ENCODE results near the gene MAP1A.

The MAP1A gene

DNA sequence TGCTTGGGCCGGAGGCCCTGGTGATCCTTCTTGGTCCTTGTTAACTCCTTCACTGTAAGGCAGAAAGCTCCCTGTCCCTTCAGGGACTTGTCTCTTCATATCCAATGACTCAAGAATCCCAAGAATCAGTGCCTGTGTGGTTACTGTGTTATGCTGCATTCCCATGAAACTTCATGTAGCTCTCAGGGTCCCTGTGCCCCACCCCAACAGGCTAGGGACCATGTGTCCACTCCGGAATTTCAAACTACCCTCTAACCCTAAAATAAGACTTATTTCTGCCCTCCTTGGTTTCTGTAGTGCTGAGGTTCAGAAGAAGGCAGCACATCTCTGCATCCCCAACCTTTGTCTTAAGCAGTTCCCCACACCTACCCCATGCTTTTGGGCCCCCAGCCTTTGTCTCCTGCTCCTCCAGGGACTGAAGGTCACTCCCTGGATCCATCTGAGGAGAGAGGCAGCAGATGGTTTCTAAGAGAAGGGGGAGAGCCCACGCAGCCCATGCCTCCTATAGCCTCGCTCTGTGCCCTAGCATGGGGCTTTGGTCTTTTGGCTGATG, 531 bp upstream of the MAP1A start:
- no peak overlapping the region for H3K4me3 ChIP-seq (ENCODE audit: low read depth, low read length)

DNA sequence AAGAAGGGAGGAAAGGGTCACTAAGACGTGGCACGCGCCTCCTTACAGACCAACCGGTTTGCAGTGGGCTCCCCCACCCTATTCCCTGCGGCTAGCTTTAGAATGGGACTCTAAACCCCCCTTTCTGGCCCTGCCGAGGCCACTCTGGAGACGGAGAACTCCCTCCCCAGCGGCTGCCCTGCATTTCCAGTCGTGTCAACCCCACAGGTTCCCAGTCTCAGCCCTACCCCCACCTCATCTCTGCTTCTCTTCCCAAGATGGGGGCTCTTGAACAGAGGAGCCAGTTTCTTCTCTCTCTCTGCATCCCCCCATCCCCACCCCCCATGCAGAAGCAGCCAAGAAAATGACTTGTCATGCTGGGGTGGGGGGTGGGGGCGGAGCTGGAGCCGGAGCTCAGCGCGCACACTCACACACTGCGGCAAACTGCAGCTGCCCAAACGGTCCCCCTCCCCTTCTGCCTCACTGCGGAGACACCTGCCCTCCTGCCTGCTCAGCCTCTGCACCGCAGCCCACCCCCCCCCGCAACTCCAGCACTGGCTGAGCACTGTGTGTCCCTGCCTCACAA, 871 bp downstream of the MAP1A start:
- TF ChIP-seq, protein P1, sequence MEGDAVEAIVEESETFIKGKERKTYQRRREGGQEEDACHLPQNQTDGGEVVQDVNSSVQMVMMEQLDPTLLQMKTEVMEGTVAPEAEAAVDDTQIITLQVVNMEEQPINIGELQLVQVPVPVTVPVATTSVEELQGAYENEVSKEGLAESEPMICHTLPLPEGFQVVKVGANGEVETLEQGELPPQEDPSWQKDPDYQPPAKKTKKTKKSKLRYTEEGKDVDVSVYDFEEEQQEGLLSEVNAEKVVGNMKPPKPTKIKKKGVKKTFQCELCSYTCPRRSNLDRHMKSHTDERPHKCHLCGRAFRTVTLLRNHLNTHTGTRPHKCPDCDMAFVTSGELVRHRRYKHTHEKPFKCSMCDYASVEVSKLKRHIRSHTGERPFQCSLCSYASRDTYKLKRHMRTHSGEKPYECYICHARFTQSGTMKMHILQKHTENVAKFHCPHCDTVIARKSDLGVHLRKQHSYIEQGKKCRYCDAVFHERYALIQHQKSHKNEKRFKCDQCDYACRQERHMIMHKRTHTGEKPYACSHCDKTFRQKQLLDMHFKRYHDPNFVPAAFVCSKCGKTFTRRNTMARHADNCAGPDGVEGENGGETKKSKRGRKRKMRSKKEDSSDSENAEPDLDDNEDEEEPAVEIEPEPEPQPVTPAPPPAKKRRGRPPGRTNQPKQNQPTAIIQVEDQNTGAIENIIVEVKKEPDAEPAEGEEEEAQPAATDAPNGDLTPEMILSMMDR (IDR thresholded peaks at IDR 0.05; ENCODE audit: borderline replicate concordance, insufficient read depth, low read depth, low read length) = no peak
- no peak overlapping the region for H3K4me3 ChIP-seq (ENCODE audit: low read depth, low read length)

More for the DNA sequence above, 531 bp upstream of the MAP1A start:
- TF ChIP-seq, protein P1 (IDR thresholded peaks at IDR 0.05; ENCODE audit: borderline replicate concordance, insufficient read depth, low read depth, low read length) = no peak

DNA sequence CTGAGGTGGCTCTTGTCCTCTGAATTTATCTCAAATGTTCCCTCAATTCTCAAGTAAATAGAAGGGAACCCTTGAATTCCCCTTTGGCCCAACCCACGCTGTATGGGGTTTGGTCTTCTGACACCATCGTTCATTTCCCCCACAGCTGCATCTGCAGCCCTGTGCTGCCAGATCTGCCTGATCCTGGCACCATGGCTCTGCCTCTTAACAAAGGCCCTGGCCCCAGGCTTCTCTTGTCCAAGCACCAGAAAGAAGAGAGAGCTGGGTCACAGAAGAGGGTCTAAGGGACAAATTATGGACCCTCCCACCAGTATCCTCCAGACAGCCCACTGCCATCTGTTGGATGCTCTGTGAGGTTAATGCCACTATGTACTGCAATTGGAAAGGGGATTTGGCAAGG, 1.8 kb downstream of the MAP1A start:
- H3K4me3 ChIP-seq (ENCODE audit: low read depth, low read length) = no peak overlapping the region
- TF ChIP-seq, protein P1 (IDR thresholded peaks at IDR 0.05; ENCODE audit: borderline replicate concordance, insufficient read depth, low read depth, low read length) = no peak

GRCh38 chr15:43520138-43520537, 2.7 kb downstream of the MAP1A start:
- no peak overlapping the region for H3K4me3 ChIP-seq (ENCODE audit: low read depth, low read length)
- TF ChIP-seq, protein P1 (IDR thresholded peaks at IDR 0.05; ENCODE audit: borderline replicate concordance, insufficient read depth, low read depth, low read length) = no peak

GRCh38 chr15:43521419-43521818, 4.0 kb downstream of the MAP1A start:
- H3K4me3 ChIP-seq (ENCODE audit: low read depth, low read length) = no peak overlapping the region
- TF ChIP-seq, protein P1 (IDR thresholded peaks at IDR 0.05; ENCODE audit: borderline replicate concordance, insufficient read depth, low read depth, low read length) = no peak

GRCh38 chr15:43522247-43522646, 4.8 kb downstream of the MAP1A start:
- TF ChIP-seq, protein P1 (IDR thresholded peaks at IDR 0.05; ENCODE audit: borderline replicate concordance, insufficient read depth, low read depth, low read length) = no peak
- H3K4me3 ChIP-seq (ENCODE audit: low read depth, low read length) = no peak overlapping the region

DNA sequence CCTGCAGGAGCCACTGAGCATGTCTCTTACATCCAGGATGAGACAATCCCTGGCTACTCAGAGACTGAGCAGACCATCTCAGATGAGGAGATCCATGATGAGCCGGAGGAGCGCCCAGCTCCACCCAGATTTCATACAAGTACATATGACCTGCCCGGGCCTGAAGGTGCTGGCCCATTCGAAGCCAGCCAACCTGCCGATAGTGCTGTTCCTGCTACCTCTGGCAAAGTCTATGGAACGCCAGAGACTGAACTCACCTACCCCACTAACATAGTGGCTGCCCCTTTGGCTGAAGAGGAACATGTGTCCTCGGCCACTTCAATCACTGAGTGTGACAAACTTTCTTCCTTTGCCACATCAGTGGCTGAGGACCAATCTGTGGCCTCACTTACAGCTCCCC, 6.2 kb downstream of the MAP1A start:
- TF ChIP-seq, protein P1 (IDR thresholded peaks at IDR 0.05; ENCODE audit: borderline replicate concordance, insufficient read depth, low read depth, low read length) = no peak
- no peak overlapping the region for H3K4me3 ChIP-seq (ENCODE audit: low read depth, low read length)

All from GM12875 (cell line).